ENCODE data around the gene GABRR3.

DNA sequence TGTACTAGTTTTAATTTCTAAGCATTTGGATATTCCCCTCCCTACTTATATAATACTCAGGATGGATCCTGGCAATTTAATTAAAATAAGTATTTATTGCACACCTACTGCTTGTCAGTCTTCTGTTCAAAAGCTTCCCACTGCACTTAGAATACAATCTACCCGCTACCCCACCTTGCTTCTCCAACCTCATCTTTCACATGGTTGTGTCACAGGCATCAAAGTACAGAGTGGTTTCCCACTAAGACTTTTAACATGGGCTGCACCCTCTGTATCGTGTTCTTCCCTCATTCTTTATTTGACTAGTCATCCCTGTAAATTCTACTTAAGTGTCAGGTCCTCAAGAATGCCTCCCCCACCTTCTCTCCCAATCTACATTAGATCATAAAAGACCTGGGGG is 97.9 kb downstream of the GABRR3 start:
- TF ChIP-seq, protein P1, sequence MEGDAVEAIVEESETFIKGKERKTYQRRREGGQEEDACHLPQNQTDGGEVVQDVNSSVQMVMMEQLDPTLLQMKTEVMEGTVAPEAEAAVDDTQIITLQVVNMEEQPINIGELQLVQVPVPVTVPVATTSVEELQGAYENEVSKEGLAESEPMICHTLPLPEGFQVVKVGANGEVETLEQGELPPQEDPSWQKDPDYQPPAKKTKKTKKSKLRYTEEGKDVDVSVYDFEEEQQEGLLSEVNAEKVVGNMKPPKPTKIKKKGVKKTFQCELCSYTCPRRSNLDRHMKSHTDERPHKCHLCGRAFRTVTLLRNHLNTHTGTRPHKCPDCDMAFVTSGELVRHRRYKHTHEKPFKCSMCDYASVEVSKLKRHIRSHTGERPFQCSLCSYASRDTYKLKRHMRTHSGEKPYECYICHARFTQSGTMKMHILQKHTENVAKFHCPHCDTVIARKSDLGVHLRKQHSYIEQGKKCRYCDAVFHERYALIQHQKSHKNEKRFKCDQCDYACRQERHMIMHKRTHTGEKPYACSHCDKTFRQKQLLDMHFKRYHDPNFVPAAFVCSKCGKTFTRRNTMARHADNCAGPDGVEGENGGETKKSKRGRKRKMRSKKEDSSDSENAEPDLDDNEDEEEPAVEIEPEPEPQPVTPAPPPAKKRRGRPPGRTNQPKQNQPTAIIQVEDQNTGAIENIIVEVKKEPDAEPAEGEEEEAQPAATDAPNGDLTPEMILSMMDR (IDR thresholded peaks at IDR 0.05; ENCODE audit: low read depth, low read length, poor library complexity, severe bottlenecking) = no peak
- no peak for TF ChIP-seq EZH2phosphoT487 (IDR thresholded peaks at IDR 0.05; ENCODE audit: borderline replicate concordance, low read length)
